Lower leg skin (tissue), 3 donors: ENCODE measurements around the gene HNF4A.

ENCODE experiments used
- POLR2A ChIP-seq, 2 donors: fragments of 450-650 bp; IDR thresholded peaks; one replicate each; pipeline ENCODE4 v1.6.1; 2016 to 2017; ENCODE audit warnings: antibody characterized with exemption in 2 of 2, mild to moderate bottlenecking in 1 of 2, moderate library complexity in 1 of 2
- TF ChIP-seq, protein P1 (sequence below), 3 donors: fragments of 450-650 bp; IDR thresholded peaks; one replicate each; pipeline ENCODE4 v1.5.1; 2016; ENCODE audit warnings: antibody characterized with exemption in 3 of 3, mild to moderate bottlenecking in 3 of 3, moderate library complexity in 2 of 3

GRCh38 chr20:44423480-44423879 is 68.0 kb downstream of the HNF4A start:
- TF ChIP-seq, protein P1, sequence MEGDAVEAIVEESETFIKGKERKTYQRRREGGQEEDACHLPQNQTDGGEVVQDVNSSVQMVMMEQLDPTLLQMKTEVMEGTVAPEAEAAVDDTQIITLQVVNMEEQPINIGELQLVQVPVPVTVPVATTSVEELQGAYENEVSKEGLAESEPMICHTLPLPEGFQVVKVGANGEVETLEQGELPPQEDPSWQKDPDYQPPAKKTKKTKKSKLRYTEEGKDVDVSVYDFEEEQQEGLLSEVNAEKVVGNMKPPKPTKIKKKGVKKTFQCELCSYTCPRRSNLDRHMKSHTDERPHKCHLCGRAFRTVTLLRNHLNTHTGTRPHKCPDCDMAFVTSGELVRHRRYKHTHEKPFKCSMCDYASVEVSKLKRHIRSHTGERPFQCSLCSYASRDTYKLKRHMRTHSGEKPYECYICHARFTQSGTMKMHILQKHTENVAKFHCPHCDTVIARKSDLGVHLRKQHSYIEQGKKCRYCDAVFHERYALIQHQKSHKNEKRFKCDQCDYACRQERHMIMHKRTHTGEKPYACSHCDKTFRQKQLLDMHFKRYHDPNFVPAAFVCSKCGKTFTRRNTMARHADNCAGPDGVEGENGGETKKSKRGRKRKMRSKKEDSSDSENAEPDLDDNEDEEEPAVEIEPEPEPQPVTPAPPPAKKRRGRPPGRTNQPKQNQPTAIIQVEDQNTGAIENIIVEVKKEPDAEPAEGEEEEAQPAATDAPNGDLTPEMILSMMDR (IDR thresholded peaks at IDR 0.05), result no peak
- no peak for TF ChIP-seq POLR2A (IDR thresholded peaks at IDR 0.05)
